ENCODE results near the gene IMMP2L. TPM values are rescaled to one million over a fixed set of nuclear protein-coding genes. Genes with fewer than 3 reads are reported as not detected.
A peak's percentile ranks its signal among the peaks of the same experiment; 100 is the strongest.

The IMMP2L gene
- total RNA-seq, 1 donor from 2014 or later, result 21.5 TPM

DNA sequence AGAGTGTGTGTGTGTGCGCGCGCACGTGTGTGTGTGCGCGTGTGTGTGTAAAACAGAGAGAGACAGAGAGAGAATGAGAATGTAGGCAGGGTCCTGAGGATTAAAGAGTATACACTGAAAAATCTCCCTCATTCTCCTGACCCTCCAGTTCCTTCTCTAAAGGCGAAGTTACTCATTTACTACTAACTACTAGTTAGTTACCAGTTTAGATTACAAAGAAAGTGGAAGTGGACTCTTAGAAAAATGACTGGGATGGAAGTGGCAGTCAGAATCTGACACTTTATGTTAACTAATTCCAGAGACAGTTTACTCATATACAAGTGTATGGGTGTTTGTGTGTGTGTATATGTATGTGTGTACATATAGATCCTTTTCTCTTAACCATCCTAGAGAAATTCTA, 617.8 kb downstream of the IMMP2L start:
- no peak overlapping the region for H3K4me3 ChIP-seq
- H2AFZ ChIP-seq (replicated peaks), result no peak overlapping the region
- no peaks in the 10 kb centered on the region for H3K27me3 ChIP-seq
- Mint-ChIP-seq H3K27ac (peak overlapping the region; percentile 1), H3K9me3 (no peaks in the 10 kb centered on the region), H3K27me3 (ENCODE audit: insufficient read depth, low read depth) (peaks cover 2% of the 10 kb centered on the region), H3K36me3 (no peaks in the 10 kb centered on the region), H3K4me1 (peaks cover 38% of the 10 kb centered on the region), H3K4me3 (no peak overlapping the region)
- H3K79me2 ChIP-seq (ENCODE audit: low read depth), result no peaks in the 10 kb centered on the region
- H4K20me1 ChIP-seq (ENCODE audit: low read depth), result no peaks in the 10 kb centered on the region
- no peaks in the 10 kb centered on the region for H3K36me3 ChIP-seq
- H3K9ac ChIP-seq, result no peak overlapping the region
- H3K4me1 ChIP-seq, result peaks cover 17% of the 10 kb centered on the region
- peak overlapping the region; percentile 10 for H3K4me2 ChIP-seq
- no peak for DNase-seq (ENCODE audit: low spot score)
- no peaks in the 10 kb centered on the region for H3K9me3 ChIP-seq (ENCODE audit: low read depth)
- peaks cover 3% of the 10 kb centered on the region for H3F3A ChIP-seq (ENCODE audit: low read depth)
- TF ChIP-seq, protein P1, sequence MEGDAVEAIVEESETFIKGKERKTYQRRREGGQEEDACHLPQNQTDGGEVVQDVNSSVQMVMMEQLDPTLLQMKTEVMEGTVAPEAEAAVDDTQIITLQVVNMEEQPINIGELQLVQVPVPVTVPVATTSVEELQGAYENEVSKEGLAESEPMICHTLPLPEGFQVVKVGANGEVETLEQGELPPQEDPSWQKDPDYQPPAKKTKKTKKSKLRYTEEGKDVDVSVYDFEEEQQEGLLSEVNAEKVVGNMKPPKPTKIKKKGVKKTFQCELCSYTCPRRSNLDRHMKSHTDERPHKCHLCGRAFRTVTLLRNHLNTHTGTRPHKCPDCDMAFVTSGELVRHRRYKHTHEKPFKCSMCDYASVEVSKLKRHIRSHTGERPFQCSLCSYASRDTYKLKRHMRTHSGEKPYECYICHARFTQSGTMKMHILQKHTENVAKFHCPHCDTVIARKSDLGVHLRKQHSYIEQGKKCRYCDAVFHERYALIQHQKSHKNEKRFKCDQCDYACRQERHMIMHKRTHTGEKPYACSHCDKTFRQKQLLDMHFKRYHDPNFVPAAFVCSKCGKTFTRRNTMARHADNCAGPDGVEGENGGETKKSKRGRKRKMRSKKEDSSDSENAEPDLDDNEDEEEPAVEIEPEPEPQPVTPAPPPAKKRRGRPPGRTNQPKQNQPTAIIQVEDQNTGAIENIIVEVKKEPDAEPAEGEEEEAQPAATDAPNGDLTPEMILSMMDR (IDR thresholded peaks at IDR 0.05), result no peak
- no peak overlapping the region for H3K27ac ChIP-seq

DNA sequence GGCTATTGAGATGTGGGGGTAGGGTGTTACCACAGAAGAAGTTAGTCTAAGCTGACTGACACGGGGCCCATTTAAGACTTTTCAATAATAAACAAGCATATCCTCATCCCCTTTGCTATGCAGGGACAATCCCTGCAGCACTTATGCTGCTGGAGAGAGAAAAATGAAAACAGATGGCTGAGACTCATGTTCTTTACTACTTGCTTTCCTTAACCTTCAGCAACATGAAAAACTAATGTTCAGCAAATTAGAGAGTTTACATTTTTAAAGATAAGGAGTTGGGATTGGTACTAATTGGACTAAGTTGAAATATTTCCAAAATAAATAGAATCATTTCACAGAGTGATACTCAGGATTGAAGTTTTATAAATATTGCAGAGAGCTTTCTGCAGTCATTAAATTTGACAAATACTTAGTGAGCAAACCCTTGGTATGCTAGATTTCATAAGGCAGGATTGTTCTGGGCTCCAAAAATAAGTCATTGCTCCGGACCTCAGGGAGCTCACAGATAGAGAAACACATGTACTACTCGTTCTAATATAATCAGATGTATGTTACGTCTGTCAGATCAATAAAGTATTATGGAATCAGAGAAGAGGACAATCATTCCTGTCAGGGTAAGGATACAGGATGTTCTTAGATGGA, 618.5 kb downstream of the IMMP2L start:
- no peak overlapping the region for H2AFZ ChIP-seq (replicated peaks)
- no peaks in the 10 kb centered on the region for H3K36me3 Mint-ChIP-seq
- TF ChIP-seq, protein P1 (IDR thresholded peaks at IDR 0.05), result no peak
- TF ChIP-seq EZH2 (IDR thresholded peaks at IDR 0.05) (no peak), EZH2phosphoT487 (IDR thresholded peaks at IDR 0.05) (no peak)
- no peak overlapping the region for H3K27ac ChIP-seq
- no peak overlapping the region for H3K9ac ChIP-seq
- H3K4me3 ChIP-seq, result no peak overlapping the region
- H3K4me1 ChIP-seq, result peaks cover 17% of the 10 kb centered on the region
- no peaks in the 10 kb centered on the region for H3K36me3 ChIP-seq
- no peaks in the 10 kb centered on the region for H3K9me3 ChIP-seq (ENCODE audit: low read depth)
- no peak for DNase-seq (ENCODE audit: low spot score)
- no peak overlapping the region for H3K4me2 ChIP-seq
- peak overlapping the region; percentile 1 for H3K27ac Mint-ChIP-seq
- no peak overlapping the region for H3K4me3 Mint-ChIP-seq
- peaks cover 3% of the 10 kb centered on the region for H3F3A ChIP-seq (ENCODE audit: low read depth)
- no peaks in the 10 kb centered on the region for H3K27me3 ChIP-seq
- H3K27me3 Mint-ChIP-seq (ENCODE audit: insufficient read depth, low read depth), result peaks cover 2% of the 10 kb centered on the region
- H4K20me1 ChIP-seq (ENCODE audit: low read depth), result no peaks in the 10 kb centered on the region
- no peaks in the 10 kb centered on the region for H3K79me2 ChIP-seq (ENCODE audit: low read depth)
- peaks cover 40% of the 10 kb centered on the region for H3K4me1 Mint-ChIP-seq
- H3K9me3 Mint-ChIP-seq, result no peaks in the 10 kb centered on the region

DNA sequence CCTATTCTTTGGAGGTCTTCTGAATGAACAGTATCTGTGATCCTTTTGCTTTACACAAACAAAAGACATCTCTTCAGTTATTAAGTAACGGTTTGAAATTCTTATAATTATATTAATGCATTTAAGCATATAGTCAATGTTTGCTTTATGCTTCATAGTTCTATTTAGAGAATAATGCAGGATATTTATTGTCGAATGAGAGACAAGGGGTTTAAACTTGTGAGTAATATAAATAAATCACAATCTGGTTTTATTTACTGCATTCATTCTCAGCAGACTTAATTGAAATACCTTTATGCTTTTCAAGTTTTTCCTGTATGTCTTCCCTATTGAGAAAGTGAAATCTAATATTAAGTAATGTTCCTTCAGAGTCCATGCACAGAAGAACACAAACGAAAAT, 620.9 kb downstream of the IMMP2L start:
- Mint-ChIP-seq H3K9me3 (peaks cover 5% of the 10 kb centered on the region), H3K36me3 (no peaks in the 10 kb centered on the region), H3K4me1 (peaks cover 42% of the 10 kb centered on the region), H3K27ac (no peak overlapping the region), H3K4me3 (no peak overlapping the region), H3K27me3 (ENCODE audit: insufficient read depth, low read depth) (peaks cover 5% of the 10 kb centered on the region)
- Histone ChIP-seq H3K27me3 (no peaks in the 10 kb centered on the region), H3K36me3 (no peaks in the 10 kb centered on the region), H3K4me3 (no peak overlapping the region), H3K4me1 (peaks cover 17% of the 10 kb centered on the region), H3K4me2 (no peak overlapping the region), H2AFZ (replicated peaks) (no peak overlapping the region), H3F3A (ENCODE audit: low read depth) (peaks cover 3% of the 10 kb centered on the region), H4K20me1 (ENCODE audit: low read depth) (no peaks in the 10 kb centered on the region), H3K27ac (no peak overlapping the region), H3K79me2 (ENCODE audit: low read depth) (no peaks in the 10 kb centered on the region), H3K9ac (no peak overlapping the region), H3K9me3 (ENCODE audit: low read depth) (no peaks in the 10 kb centered on the region)
- TF ChIP-seq EZH2phosphoT487 (IDR thresholded peaks at IDR 0.05), result no peak
- TF ChIP-seq, protein P1 (IDR thresholded peaks at IDR 0.05), result no peak
- TF ChIP-seq EZH2 (IDR thresholded peaks at IDR 0.05), result no peak
- no peak for DNase-seq (ENCODE audit: low spot score)
